HG03469 (cell line): ENCODE measurements around the gene FKBP1B.
"Not testable (repeated sequence)": the region's sequence is repeated elsewhere in the genome, so short reads cannot be mapped to it uniquely, and the experiment has no call there.

ENCODE experiments used
- ATAC-seq: cut with Tn5 transposase; IDR thresholded peaks from one replicate; pipeline ENCODE4 v1.9.1; 2021; ENCODE audit warnings: mild to moderate bottlenecking, moderate library complexity, moderate number of reproducible peaks; ENCODE audit not compliant: unreplicated experiment

FKBP1B gene

DNA sequence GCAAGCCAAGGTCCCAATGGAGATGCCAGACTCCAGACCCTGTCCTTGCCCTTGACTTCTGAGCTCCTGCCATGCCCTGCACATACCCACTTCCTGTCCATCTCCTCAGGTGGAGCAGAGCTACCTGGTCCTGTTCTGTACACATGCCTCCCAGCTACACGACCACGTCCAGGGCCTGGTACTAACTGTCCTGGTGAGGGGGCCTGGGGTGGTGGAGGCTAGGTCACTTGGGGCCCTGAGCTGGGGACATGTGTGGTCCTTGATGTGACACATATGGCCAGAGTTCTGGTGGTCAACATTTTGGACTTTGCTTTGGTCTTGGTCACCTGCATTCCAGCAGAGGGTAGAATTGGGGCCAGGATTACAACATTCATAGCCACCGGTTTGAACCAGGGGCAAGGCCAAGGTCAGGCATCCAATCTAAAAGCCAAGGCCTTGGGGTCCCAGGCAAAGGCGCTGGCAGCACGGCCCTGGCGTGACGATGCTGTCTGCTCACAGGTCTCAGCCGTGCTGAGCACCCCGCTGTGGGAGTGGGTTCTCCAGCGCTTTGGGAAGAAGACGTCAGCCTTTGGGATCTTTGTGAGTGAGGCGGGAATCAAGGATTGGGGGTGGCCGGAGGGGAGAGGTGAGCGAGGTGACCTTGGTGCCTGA, 27.1 kb upstream of the FKBP1B start:
- no peak for ATAC-seq

DNA sequence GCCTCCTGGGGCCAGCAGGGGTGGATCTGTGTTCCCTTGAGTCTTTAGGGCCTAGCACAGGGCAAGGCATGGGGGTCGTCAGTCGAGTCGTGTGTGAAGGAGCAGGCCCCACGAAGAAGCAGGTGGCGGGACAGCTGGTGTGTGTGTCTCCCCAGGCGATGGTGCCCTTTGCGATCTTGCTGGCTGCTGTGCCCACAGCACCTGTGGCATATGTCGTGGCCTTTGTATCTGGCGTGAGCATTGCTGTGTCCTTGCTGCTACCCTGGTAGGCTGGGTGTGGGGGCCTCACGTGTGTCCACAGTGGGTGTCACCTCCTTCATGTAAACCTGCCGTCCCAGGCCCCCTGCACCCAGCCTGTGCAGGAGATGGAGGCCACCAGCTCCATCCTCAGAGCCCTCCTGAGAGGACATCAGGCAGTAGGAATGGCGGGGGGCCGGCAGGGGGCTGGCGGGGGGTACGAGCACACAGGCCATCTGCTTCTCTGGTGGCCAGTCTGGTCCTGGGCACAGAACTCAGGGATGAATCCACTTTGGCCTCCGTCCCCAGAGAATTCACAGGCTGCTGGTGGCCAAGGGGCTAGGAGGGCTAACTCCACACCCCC, 26.5 kb upstream of the FKBP1B start:
- ATAC-seq = no peak

DNA sequence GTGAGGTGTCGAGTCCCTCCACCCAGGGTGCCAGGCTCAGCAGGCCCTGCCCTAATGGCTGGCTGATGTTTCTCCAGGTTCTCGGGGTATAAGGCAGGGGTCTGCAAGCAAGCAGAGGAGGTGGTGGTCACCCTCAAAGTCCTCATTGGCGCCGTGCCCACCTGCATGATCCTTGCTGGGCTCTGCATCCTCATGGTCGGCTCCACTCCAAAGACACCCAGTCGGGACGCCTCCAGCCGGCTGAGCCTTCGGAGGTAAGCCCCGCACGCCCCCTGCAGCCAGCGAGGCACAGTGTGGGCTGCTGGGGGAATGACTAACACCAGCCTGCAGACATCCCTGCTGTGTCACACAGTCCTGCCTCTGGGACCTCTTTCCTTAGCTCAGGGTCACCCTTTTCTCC, 25.5 kb upstream of the FKBP1B start:
- ATAC-seq = no peak

DNA sequence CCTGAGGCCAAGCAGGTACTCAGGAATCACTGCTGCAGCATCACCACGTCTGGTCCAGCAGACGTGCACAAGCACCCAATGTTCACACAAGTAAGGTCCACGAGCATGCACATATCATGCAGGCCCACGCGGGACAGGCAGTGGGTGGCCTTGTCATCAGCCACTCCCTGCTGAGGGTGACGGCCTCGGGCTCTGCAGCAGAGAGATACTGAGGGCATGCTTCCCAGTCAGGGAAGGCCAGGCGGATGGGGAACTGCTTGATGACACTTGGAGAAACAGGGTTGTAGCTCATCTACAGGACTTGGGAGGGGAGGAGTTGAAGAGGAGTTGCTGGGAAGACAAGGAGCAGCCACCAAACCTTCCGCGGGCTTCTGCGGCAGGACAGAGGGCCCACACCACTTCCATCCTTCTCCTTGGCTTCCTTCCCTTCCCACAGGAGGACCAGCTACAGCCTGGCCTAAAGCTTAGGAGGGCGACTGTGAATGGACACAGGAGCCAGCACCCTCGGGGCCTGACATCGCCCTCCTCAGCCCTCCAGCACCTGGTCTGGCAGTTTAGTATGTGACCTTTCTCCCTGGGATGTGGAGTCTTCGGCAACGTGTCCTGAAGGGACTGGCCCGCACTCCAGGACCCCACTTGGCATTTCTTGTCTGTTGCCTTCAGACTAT, 24.4 kb upstream of the FKBP1B start:
- ATAC-seq = no peak

DNA sequence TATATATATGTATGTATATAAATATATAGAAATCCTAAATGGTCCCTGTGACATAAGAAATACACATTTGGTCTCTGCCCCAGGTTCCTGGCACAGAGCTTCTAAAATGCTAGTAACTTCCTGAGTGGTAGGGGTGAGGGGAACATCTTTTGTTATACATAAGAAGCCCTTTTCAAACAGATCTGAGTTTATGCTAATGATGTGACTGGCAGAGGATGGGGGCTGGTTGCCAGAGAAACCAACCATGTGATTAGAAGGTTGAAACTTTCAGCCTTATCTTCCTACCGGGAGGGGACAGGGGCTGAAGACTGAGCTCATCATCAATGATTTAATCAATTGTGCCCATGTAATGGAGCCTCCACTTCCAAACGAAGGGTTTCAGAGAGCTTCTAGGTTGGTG, 23.3 kb upstream of the FKBP1B start:
- no peak for ATAC-seq

DNA sequence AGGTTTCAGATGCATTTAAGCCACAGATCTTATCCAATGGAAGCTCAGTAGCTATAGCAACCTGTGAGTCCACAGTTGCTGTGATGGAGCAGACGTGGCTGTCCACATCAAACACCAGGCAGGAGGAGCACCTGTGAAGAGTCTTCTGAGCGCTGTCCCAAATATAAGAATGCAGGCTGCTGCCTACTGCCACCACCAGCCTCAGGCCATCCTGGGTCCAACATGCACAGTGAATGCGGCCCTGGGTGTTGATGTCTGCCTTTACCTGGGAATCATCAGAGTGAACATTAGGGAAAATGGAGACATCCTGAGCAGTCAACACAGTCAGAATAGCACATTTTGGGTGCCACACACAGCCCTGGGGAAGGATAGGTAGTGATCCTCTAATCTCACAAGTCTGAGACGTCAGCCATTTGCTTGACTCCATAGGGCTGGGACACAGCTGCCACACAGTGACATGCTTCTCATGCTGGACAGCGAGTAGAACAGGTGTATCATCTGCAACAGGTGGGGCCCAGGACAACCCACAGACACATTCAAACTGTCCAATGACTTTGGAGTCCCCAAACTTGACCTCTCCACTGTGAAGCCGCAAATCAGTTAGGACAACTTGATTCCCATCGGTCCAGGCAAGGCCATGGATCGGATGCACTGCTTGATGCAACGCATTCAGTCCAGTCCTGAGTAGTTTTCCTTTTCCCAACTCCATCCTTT, 10.6 kb upstream of the FKBP1B start:
- no peak for ATAC-seq

DNA sequence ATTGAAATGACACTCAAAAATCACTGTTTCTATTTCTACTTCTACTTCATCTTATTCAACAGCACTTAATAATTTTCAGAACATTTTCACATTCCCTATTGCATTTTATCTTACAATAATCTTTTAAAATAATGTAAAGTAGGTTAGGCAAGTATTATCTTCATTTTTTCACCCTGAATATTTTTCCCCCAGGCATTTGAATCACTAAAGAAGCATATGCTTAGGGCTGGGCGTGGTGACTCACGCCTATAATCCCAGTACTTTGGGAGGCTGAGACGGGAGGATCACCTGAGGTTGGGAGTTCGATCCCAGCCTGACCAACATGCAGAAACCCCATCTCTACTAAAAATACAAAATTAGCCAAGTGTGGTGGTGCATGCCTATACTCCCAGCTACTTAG, 9.0 kb upstream of the FKBP1B start:
- ATAC-seq = no peak

DNA sequence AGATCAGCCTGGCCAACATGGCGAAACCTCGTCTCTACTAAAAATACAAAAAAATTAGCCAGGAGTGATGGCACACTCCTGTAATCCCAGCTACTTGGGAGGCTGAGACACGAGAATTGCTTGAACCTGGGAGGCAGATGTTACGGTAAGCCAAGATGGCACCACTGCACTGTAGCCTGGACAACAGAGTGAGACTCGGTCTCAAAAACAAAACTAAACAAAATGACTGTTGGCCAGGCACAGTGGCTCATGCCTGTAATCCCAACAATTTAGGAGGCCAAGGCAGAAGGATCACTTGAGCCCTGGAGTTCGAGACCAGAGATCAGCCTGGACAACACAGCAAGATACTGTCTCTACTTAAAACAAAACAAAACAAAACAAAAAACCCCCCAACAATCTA, 6.4 kb upstream of the FKBP1B start:
- not testable (repeated sequence) for ATAC-seq

DNA sequence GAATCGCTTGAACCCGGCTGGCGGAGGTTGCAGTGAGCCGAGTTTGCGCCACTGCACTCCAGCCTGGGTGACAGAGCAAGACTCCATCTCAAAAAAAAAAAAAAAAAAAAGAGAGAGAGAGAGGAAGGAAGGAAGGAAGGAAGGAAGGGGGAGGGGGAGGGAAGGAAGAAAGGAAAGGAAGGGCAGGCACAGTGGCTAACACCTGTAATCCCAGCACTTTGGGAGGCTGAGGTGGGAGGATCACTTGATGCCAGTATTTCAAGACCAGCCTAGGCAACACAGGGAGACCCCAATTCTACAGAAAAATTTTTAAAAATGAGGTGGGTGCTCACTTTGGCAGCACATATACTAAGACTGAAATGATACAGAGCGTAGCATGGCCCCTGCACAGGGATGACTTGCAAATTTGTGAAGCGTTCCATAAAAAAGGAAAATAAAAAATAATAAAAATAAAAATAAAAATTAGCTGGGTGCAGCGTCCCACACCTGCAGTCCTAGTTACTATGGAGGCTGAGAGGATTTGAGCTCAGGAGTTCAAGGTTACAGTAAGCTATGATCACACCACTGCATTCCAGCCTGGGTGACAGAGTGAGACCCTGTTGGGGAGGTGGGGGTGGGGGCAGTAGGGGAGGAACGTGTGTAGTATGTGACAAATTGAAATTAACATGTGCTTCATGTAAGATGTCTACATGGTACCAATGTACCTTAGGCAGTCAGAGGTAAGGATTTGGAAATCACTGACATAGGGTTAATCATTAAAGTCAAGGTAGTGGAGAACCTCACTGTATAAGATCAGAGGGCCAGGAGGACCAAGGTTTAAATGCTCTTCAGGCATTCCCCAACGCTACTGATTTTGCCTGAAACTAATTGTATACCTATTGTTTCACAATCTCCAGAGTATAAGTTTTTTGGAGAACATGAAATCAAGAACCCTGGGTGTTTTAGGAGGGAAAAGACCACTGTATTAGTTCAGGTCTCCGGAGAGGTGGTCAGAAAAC, 3.7 kb upstream of the FKBP1B start:
- ATAC-seq = no peak

DNA sequence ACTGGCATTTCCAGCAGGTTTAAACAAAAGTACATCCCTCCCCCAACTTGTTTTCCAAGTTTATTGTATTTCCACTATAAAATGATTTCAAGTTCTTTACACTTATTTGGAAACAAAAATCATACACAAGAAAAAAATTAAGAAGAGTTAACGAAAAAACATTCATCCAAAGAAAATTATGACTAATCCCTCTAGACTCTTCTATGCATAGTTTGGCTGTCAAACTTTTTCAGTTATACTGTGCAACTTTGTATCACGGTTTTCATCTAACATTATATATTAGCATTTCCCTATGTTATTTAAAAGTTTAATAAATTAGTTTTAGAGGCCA, 3.0 kb upstream of the FKBP1B start:
- ATAC-seq = no peak

DNA sequence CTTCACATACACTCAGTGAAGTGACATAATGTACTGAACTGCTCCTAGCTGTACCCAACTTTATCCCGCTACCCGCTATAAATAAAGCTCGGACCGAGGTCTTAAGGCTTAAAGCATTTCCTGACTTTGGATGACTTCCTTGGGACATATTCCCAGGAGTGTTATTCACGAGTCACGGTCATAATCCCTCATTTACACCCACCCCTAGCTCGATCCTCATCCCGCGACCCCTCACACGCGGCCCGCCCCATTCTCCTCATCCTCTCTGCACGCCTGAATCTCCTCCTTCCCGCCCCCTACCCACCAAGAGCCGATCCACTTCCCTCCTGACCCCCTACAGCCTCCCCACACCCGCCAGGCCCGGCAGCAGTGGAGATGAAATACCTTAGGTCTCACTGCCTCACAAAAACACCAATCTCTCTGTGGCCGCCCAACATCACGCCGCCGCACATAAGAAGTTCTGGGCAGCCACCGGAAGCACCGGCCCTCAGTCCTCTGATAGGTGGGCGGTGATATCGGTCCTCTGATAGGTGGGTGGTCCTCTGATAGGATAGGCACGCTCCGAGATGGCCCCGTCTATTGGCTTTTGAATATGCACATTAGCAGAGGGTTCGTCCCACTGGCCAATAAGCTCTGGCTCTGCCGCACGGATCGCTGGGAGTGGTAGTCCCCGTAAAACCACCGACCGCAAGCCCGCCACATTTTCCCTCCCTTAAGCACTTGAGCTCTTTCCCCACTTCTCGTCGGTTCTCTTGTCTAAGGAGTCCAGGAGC, 2.4 kb upstream of the FKBP1B start, which contains the start of gene WDCP:
WDCP (minus strand) TSS at position 462 of the 773 bp plus-strand sequence. CDS start 7,897 bp downstream, outside the sequence.
- ATAC-seq = peak; percentile 90

DNA sequence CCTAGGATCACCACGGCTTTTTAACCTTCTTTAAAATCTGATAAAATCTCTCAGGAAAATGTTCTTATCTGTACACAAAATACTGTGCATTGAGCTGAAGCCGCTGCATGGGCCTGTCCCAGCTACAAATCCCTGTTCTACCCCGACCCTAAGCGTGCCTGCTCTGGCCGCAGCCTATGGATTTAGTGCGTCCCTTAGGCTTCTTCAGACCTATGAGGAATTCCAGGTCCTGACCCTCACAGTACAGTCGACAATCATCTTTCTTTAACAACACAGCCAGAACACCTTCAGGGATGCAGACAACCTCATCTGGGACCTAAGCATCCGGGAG, 1.9 kb upstream of the FKBP1B start:
- ATAC-seq = no peak

DNA sequence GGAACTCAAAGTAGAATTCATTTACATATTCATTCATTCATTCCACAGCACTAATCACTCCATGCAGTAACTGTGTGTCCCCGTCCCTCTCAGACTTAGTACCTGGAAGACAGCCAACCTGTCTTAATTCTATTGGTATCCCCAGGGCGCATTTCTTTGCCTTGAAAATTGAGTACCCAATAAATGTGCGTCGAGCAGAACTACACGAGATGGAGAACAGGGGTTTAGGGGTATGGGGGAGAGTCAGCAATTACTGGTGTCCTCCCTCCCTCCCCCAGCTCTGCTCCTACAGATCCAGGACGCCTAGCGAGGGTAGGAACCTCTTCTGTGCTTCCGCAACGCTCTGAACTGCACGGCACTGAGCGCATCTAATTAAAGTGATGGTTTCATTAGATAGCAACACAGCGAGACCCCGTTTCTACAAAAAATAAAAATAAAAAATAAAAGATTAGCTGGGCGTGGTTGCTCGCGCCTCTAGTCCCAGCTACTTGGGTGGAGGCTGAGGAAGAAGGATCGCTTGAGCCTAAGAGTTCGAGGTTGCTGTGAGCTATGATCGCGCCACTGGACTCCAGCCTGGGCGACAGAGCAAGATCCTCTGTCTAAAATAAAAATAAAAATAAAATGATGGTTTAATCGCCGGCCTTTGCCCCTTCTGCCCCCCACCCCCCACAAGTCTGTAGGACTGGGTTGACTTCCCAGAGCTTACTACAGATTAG, 614 bp upstream of the FKBP1B start:
- ATAC-seq = no peak

DNA sequence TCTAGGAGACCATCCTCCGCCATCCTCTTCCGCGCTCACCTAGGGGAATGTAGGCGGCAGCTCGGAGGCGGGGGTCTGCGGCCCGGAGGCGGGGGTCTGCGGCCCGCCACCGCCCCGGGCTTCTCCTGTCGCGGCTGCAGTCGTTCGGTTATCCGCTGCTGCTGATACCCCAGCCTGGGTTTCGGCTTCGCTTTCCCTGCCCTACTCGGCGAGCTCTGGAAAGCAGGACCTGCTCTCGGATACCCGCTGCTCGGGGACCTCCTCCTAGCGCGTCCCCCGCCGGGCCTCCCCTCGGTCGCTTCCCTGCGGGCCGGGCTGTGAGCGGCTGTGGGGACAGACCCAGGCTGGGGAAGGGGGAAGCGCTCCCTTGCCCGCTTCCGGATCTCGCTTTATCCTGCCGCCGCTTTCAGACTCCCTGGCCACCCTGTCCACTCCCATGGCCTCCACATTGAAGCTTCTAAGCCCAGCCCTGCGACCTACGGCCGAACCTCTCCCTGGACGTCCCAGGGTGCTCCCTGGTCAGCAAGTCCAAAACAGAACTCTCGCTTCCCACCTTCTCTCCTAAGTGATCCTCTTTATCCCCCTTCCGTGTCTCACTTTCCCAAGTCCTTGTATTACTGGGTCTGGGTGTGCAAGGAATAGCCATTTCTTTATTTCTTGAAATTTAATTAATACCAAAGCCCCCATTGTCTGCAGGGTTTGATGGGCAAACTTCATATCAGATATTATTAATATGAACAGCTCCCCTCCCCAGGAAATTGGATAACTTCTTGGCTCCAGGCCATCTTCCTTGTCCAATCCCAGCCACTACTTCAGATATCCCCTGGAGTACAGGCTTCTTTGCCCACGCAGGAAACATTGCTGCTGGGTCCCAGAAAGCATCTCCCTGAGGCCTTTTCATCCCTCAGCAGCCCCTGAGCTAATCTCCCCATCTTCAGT, 769 bp downstream of the FKBP1B start:
- no peak for ATAC-seq

DNA sequence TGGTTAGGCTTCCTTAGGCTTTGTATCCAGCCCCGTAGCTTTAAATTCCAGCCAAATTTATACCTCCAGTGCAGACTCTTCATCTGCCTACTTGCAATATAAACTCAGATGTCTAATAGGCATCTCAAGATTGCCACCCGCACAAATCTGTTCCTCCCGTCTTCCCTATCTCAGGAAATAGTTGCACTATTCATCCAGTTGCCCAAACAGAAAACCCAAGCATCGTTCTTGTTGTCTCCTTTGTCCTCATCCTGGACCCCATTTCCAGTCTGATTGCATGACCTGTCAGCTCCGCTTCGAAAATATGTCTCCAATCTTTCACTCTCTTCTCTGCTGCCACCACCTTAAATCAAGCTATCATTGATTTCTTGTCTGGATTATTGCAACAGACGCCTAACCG, 2.3 kb downstream of the FKBP1B start:
- ATAC-seq = no peak

DNA sequence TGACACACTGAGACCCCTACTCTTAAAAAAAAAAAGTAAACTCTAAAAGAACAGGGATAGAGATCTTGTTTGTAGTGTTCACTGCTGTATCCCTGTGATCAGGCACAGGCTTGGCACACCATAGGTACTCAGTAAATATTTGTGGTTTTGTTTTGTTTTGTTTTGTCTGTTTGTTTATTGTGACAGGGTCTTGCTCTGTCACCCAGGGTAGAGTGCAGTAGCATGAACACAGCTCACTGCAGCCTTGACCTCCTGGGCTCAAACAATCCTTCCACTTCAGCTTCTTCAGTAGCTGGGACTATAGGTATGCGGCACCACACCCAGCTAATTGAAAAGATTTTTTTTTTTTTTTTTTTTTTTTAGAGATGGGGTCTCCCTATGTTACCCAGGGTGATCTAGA, 3.4 kb downstream of the FKBP1B start:
- ATAC-seq = no peak

DNA sequence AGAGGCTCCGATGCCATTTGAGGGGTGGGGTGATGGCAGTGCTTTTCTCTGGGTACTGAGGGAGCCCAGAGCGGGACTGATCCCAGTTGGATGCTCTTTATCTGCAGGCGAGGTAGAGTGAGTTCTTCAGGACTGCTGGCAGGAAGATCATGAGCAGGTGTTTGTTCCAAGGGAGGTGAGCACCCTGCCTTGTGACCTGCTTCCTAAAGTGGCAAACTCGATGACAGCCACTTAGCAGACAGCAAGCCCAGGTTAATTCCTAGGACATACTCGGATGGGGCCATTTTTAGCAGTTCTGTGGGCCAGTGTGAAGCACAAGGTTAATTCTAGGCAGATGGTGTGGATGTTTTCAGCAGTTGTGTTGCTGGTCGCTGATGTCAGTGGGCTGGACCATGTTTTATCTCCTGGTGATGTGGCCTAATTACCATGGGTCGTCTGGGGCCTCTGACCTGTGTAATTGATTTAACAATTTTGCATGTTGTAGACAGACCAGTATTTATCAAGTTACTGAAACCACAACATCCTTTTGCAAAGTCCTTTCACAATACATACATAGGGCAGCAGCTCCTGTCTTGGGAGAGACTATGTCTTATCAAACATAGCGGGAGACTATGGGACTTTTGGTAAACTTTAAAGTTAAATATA, 4.9 kb downstream of the FKBP1B start:
- no peak for ATAC-seq

DNA sequence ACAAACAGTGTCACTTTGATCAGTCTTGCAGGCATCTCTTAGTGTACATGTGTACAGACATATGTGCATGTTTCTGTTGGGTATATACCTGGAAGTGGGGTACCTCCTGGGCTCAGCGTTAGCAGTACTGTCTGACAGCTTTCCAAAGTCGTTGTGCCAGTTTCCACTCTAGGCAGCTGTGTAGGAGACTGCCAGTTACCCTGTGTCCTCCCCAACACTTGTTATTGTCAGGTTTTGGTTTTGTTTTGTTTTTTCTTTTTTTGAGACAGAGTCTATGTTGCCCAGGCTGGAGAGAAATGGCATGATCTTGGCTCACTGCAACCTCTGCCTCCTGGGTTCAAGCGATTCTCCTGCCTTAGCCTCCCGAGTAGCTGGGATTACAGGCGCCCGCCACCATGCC, 6.2 kb downstream of the FKBP1B start:
- no peak for ATAC-seq
